Neuron (in vitro differentiated cells): ENCODE data around the gene GHR.
A peak's percentile ranks its signal among the peaks of the same experiment; 100 is the strongest.

ENCODE experiments used
- H2AFZ ChIP-seq: one replicate; pipeline ENCODE4 v1.6.1; 2013; ENCODE audit warnings: low read depth, mild to moderate bottlenecking, inconsistent platforms, low read length, moderate library complexity
- H3K27me3 ChIP-seq: one replicate; pipeline ENCODE4 v1.6.1; 2013; ENCODE audit warnings: low read length; ENCODE audit not compliant: insufficient read depth
- H3K36me3 ChIP-seq: one replicate; pipeline ENCODE4 v1.6.1; 2013; ENCODE audit warnings: low read length; ENCODE audit not compliant: insufficient read depth
- H3K4me1 ChIP-seq: one replicate; pipeline ENCODE4 v1.6.1; 2013; ENCODE audit warnings: low read length; ENCODE audit not compliant: insufficient read depth
- H3K4me3 ChIP-seq: 2 replicates; pipeline ENCODE4 v1.5.1; 2013; ENCODE audit warnings: mild to moderate bottlenecking, low read length, moderate library complexity
- H3K9me3 ChIP-seq: one replicate; pipeline ENCODE4 v1.6.1; 2013; ENCODE audit warnings: low read length

Gene GHR

DNA sequence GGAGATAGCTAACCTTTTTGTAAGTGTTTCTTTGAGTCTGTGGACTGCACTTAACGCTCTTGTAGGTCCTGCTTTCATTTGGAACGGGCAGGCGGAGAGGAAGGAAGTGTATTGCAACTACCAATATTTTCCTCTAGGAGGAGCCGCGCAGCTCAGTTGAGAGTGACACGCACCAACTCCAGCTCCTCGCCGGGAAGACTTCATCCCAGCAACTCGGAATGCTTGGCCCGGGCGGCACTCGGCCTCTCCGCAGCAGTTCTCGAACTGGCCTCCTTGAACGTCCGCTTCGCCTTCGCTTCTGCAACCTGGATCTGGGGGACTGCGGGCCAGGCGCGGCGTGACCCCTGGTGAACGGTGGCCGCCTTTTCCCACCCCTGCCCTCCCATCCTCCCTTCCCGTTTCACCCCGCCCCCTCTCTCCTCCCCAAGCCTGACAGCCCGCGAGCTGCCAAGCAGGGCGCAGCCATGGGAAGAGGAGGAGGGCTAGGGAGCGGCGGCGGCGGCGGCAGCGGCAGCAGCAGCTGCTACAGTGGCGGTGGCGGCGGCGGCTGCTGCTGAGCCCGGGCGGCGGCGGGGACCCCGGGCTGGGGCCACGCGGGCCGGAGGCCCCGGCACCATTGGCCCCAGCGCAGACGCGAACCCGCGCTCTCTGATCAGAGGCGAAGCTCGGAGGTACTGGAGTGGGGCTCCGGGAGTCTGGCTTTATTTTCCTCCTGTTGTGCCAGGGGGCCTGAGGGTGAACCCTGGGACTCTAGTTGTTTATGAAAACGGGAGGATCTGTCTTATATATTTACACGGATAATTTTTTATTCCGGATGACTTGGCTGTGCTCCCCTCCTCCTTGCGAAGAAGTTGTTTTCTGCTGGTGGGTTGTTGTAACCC, at the start of gene GHR:
Gene GHR, plus strand, starts transcription at position 155 of the 881 bp plus-strand sequence. CDS start 142,436 bp downstream, outside the sequence.
- Histone ChIP-seq H3K4me3 (peak within 1 kb of the TSS; percentile 49), H3K27me3 (peaks cover 14% of the 10 kb centered on the region), H3K36me3 (no peaks in the 10 kb centered on the region), H3K4me1 (peaks cover 16% of the 10 kb centered on the region), H2AFZ (peak within 1 kb of the TSS; percentile 84), H3K9me3 (no peaks in the 10 kb centered on the region)

DNA sequence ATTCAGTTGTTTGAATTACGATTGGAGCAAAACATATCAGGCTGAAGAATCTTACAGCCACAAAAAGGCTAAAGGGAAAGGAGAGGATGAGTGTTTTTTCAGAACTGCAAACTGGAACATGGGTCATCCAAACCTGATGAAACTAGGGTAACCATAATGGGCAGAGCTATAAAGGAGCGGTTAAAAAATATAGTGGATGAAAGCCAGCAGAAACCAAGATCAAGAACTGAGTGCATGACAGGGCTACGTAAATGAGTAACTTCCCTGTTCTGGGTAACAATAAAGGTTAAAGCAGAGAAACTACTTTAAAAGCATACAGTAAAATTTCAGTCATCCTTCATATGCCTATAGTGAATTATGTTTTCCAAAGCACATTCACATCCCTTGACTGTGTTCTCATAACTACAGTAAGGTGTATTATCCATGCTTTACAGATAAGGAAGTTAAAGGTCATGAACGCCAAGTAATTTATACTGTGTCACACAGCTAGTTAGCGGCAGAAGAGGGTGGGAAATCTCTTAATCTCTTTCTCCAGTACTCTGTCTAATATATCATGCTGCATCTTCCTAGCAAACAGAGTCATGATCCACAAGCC, 48.5 kb upstream of the GHR start:
- Histone ChIP-seq H3K9me3 (no peaks in the 10 kb centered on the region), H3K36me3 (no peaks in the 10 kb centered on the region), H3K4me1 (no peaks in the 10 kb centered on the region), H2AFZ (no peak overlapping the region), H3K27me3 (no peaks in the 10 kb centered on the region), H3K4me3 (no peak overlapping the region)

DNA sequence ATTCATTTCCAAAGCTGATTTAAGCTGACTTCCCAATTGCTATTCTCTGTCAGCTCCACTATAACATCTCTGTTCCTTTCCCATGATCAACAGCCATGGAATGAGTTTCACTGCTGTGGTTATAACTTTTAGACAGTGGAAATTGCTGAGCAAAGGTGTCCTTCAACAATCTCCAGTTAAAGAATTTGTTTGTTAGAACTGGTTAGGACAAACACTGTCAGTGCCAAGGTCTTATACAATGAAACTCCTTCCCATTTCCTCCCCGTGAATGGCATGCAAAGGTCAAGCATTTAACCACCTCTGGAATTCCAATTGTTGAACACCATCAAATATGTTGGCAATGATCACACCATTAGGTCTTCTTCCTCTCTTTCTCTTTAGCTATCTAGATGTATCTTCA, 45.7 kb upstream of the GHR start:
- Histone ChIP-seq H3K36me3 (no peaks in the 10 kb centered on the region), H3K27me3 (no peaks in the 10 kb centered on the region), H3K4me3 (no peak overlapping the region), H3K9me3 (no peaks in the 10 kb centered on the region), H3K4me1 (no peaks in the 10 kb centered on the region), H2AFZ (no peak overlapping the region)

DNA sequence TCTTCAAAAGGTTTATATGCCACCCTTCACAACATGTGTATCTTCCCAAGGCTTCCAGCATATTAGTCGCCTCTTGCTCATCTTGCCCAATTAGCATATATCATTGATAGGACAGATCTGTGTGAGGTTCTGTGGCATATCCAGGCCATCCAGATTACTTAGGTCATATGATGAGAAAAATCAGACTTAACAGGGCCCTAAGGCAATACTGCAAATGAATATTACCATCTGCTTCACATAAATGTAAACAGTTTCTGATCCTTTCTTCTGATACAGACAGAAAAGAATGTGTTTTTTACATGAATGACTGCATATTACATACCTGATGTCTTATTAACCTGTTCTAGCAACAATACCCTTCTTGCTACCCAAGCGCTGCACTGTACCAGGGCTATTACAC, 41.3 kb upstream of the GHR start:
- no peaks in the 10 kb centered on the region for H3K36me3 ChIP-seq
- H3K27me3 ChIP-seq: no peaks in the 10 kb centered on the region
- no peaks in the 10 kb centered on the region for H3K4me1 ChIP-seq
- H2AFZ ChIP-seq: no peak overlapping the region
- H3K9me3 ChIP-seq: no peaks in the 10 kb centered on the region
- no peak overlapping the region for H3K4me3 ChIP-seq

DNA sequence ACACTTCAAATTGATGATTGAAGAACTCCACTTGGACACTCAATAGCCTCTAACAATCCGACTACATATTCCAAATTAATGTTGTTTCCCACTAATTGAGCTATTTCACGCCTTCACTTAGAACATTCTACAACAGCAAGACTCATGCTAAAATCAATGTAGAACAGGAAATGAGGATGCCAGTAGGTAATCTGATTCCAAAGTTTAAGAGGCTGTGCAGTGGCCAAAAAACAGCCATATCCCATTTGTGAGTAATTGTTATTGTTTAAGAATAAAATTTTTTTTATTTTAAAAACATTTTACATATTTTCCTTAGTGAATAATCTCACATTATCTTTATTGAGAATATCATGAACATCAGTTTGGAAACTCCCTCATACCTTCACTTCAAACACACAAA, 35.7 kb upstream of the GHR start:
- Histone ChIP-seq H3K27me3 (no peaks in the 10 kb centered on the region), H3K4me3 (no peak overlapping the region), H3K4me1 (no peaks in the 10 kb centered on the region), H3K9me3 (no peaks in the 10 kb centered on the region), H2AFZ (no peak overlapping the region), H3K36me3 (no peaks in the 10 kb centered on the region)

DNA sequence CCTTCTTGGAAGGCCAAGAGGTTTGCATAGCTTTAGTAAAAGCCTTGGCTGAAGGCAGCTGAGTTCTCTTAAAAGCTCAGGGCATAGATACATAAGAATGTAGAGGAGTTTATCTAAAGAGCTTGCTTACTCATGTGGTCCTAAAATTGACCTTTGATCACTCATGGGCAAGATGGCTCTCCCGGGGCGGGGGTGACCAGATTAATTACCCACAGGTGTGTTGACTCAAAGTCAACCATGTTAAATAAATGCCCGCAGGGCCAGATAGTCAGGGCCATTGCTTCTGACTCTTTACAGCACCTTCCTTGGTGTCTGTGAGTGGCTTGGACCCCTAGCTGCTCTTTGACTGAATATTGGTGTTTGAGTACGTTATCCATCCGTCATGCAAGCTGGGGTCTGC, 33.1 kb upstream of the GHR start:
- H3K36me3 ChIP-seq: no peaks in the 10 kb centered on the region
- H3K4me1 ChIP-seq: no peaks in the 10 kb centered on the region
- H3K27me3 ChIP-seq: no peaks in the 10 kb centered on the region
- no peak overlapping the region for H2AFZ ChIP-seq
- no peak overlapping the region for H3K4me3 ChIP-seq
- no peaks in the 10 kb centered on the region for H3K9me3 ChIP-seq

DNA sequence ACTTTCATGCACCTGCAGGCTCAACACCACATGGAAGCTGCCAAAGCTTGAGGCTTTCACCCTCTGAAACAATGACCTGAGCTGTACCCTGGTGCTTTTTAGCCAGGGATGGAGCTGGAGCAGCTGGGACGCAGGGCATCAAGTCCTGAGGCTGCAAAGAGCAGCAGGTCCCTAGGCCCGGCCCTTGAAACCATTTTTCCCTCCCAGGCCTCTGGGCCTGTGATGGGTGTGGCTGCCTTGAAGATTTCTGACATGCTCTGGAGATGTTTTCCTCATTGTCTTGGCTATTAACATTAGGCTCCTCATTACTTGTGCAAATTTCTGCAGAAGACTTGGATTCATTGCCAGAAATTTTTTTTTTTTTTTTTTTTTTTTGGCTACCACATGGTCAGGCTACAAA, 30.3 kb upstream of the GHR start:
- Histone ChIP-seq H3K36me3 (no peaks in the 10 kb centered on the region), H3K4me1 (no peaks in the 10 kb centered on the region), H3K9me3 (no peaks in the 10 kb centered on the region), H2AFZ (no peak overlapping the region), H3K4me3 (no peak overlapping the region), H3K27me3 (no peaks in the 10 kb centered on the region)

DNA sequence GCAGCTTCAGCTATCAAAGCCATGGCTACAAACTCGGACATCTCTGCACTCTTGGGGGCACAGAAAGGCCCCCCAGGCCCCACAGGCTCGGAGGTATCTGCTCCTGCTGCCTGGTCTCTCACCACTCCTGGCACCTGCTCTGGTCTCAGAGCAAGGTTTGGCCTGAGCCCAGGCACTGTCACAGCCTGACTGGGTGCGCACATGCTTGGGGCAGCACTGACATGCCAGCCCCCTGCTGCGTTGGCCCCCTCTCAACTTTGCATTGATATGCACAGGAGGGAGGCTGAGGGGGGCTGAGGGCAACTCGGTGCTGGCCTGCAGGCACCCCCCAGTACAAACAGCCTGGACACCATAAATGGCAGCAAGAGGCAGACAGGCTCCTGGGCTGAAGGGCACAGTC, 27.1 kb upstream of the GHR start:
- no peaks in the 10 kb centered on the region for H3K36me3 ChIP-seq
- H2AFZ ChIP-seq: no peak overlapping the region
- no peak overlapping the region for H3K4me3 ChIP-seq
- no peaks in the 10 kb centered on the region for H3K9me3 ChIP-seq
- no peaks in the 10 kb centered on the region for H3K4me1 ChIP-seq
- no peaks in the 10 kb centered on the region for H3K27me3 ChIP-seq

DNA sequence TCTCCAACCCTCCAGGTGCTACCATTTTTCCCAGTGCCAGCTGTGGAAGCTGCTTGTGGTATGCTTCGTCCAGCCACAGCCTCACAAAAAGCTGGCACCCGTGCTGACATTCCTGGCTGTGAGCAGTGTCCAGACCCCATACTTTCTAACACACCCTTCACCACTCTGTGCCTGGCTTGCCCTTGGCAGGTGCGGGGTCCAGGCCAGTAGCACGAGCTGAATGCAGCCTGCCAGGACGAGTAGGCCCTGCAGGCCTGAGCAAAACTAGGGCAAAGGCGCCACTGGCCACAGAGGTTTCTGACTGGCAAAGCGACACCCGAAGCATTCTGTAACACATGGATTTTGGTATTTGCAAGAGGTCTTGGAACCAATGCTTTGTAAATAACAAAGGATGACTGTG, 26.0 kb upstream of the GHR start:
- Histone ChIP-seq H3K27me3 (no peaks in the 10 kb centered on the region), H3K4me3 (no peak overlapping the region), H3K4me1 (no peaks in the 10 kb centered on the region), H3K36me3 (no peaks in the 10 kb centered on the region), H3K9me3 (no peaks in the 10 kb centered on the region), H2AFZ (no peak overlapping the region)

DNA sequence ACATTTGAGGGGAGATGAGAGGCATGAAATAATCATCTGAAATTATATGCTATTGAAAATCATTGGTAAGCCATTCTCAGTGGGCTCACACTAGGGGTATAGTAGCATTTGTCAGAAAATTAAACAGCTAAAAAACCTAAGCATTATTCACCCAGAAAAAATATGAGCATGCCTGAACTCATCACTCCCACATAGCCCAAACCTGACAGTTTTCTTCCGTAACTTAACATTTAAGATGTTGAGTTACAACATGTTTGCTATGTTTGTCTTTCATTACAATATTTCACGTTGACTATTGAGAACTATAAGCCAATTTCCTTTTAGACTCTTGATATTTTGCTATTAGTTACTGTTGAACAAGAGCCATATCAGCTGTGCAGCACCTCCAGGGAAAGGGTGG, 23.5 kb upstream of the GHR start:
- no peak overlapping the region for H2AFZ ChIP-seq
- H3K4me1 ChIP-seq: no peaks in the 10 kb centered on the region
- no peaks in the 10 kb centered on the region for H3K9me3 ChIP-seq
- no peaks in the 10 kb centered on the region for H3K36me3 ChIP-seq
- H3K27me3 ChIP-seq: no peaks in the 10 kb centered on the region
- H3K4me3 ChIP-seq: no peak overlapping the region

DNA sequence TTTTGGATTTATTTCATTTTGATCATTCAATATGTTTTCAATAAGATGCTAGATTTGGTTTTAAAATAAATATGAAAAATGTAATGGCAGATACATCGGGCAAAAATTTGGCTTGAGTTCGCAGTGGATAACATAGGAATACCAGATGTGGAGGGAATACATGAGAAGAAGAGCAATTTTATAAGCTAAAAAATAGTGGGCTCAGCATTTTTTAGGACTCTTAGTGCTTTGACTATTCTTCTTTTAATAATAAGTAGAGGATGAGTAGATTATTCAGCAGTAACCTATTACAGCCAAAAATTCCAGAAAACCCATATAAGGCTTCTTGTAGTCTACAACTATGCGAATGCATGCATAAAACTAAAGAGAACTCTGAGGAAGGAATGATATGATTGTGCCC, 22.8 kb upstream of the GHR start:
- Histone ChIP-seq H2AFZ (no peak overlapping the region), H3K9me3 (no peaks in the 10 kb centered on the region), H3K36me3 (no peaks in the 10 kb centered on the region), H3K4me1 (no peaks in the 10 kb centered on the region), H3K27me3 (no peaks in the 10 kb centered on the region), H3K4me3 (no peak overlapping the region)

DNA sequence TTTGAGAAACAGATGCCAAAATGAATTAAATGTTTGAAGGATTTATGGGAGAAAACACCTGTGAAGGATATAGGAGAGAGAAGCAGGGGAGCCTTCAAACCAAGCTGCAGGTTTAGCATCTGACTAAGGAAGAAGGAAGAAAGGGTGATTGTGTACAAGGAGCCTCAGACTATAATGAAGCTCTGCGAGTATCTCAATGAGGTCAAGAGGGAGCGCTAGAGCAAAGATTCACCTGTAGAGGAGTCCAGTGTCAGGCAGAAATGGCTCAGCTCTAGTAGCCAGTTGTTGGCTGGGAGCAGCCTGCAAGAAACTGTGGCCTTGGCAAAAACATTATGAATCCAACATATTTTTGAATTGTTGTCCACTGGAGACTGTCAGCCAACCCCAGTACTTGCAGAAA, 20.0 kb upstream of the GHR start:
- Histone ChIP-seq H3K36me3 (no peaks in the 10 kb centered on the region), H3K4me1 (no peaks in the 10 kb centered on the region), H3K9me3 (no peaks in the 10 kb centered on the region), H3K4me3 (no peak overlapping the region), H2AFZ (no peak overlapping the region), H3K27me3 (no peaks in the 10 kb centered on the region)

DNA sequence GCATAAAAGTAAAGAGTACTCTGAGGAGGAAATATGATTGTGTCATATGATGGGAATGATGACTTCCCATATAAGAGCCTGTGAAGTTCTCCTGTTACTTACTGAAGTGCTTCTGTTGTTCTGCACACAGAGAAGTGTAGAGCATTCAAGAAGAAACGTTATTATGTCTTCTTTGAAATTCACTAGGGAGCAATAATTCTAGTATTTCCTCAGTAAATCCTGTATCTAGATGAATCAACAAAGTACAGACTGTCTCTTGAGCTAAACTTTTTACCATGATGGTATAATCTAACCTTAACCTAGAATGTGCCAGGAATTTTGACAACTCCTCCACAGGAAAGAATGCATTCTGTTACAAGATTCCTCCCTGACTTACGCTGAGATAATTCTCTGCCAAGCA, 18.9 kb upstream of the GHR start:
- Histone ChIP-seq H3K36me3 (no peaks in the 10 kb centered on the region), H3K27me3 (no peaks in the 10 kb centered on the region), H2AFZ (no peak overlapping the region), H3K9me3 (no peaks in the 10 kb centered on the region), H3K4me3 (no peak overlapping the region), H3K4me1 (no peaks in the 10 kb centered on the region)
